IMR-90 (cell line): ENCODE data around the gene ALAS1. TPM values are rescaled to one million over a fixed set of nuclear protein-coding genes. Genes with fewer than 3 reads are reported as not detected.

ENCODE experiments used
- ATAC-seq: fragments of 200-7000 bp; cut with Tn5 transposase; 2 replicates; pipeline ENCODE4 v1.9.1; 2020; ENCODE audit warnings: low read depth, mild to moderate bottlenecking, moderate library complexity
- BruUV-seq: library from RNA; stranded (reverse); fragments of 400-500 nt; replicated peaks from 2 replicates; lab custom pipeline; 2021; lab: Mats Ljungman, UMichigan
- CTCF ChIA-PET: fragments of 300-600 bp; formaldehyde crosslinking; extraction: SDS; loops from one replicate; lab custom pipeline; 2021; ENCODE audit warnings: antibody characterized with exemption; lab: Yijun Ruan, JAX
- POLR2A ChIA-PET: fragments of 300-600 bp; sonication (Branson Sonifier 250); formaldehyde crosslinking; loops from one replicate; lab custom pipeline; 2022; ENCODE audit warnings: antibody characterized with exemption; ENCODE audit not compliant: unreplicated experiment; lab: Charles Lee
- DNase-seq: peaks from one replicate; pipeline ENCODE4 v3.0.0; 2013
- H2AFZ ChIP-seq: replicated peaks from 2 replicates; pipeline ENCODE3; 2013; ENCODE audit warnings: low read length, mild to moderate bottlenecking; ENCODE audit not compliant: poor library complexity
- H2AK5ac ChIP-seq: 2 replicates; pipeline ENCODE4 v1.6.1; 2013; ENCODE audit warnings: low read depth, low read length, inconsistent platforms
- H2AK9ac ChIP-seq: replicated peaks from 2 replicates; pipeline ENCODE3; 2013; ENCODE audit warnings: mild to moderate bottlenecking, low read depth, low read length, moderate library complexity; ENCODE audit not compliant: poor library complexity
- H2BK120ac ChIP-seq: 2 replicates; pipeline ENCODE4 v1.6.1; 2013; ENCODE audit warnings: low read depth, low read length, inconsistent platforms
- H2BK15ac ChIP-seq: 3 replicates; pipeline ENCODE4 v1.6.1; 2013; ENCODE audit warnings: low read depth, low read length, inconsistent platforms
- H2BK20ac ChIP-seq: 2 replicates; pipeline ENCODE4 v1.6.1; 2013; ENCODE audit warnings: low read depth, mild to moderate bottlenecking, inconsistent platforms, low read length, moderate library complexity
- H2BK5ac ChIP-seq: 2 replicates; pipeline ENCODE4 v1.6.1; 2013; ENCODE audit warnings: mild to moderate bottlenecking, low read depth, low read length, inconsistent platforms; ENCODE audit not compliant: poor library complexity, severe bottlenecking
- H3K14ac ChIP-seq: replicated peaks from 2 replicates; pipeline ENCODE4 v1.6.1; 2013; ENCODE audit warnings: low read depth, low read length, inconsistent platforms
- H3K18ac ChIP-seq: 2 replicates; pipeline ENCODE4 v1.6.1; 2013; ENCODE audit warnings: low read depth, low read length, control low read depth
- H3K23ac ChIP-seq: 2 replicates; pipeline ENCODE4 v1.6.1; 2013; ENCODE audit warnings: low read depth, low read length, inconsistent platforms
- H3K27ac ChIP-seq: 2 replicates; pipeline ENCODE4 v1.5.1; 2013; ENCODE audit warnings: mild to moderate bottlenecking, control low read depth, low read length; ENCODE audit not compliant: insufficient read depth
- H3K27me3 ChIP-seq: 2 replicates; pipeline ENCODE4 v1.6.1; 2013; ENCODE audit warnings: low read length; ENCODE audit not compliant: control insufficient read depth, insufficient read depth
- H3K36me3 ChIP-seq: 2 replicates; pipeline ENCODE4 v1.6.1; 2013; ENCODE audit warnings: low read length, mixed read lengths; ENCODE audit not compliant: control insufficient read depth, insufficient read depth
- H3K4ac ChIP-seq: 2 replicates; pipeline ENCODE4 v1.6.1; 2013; ENCODE audit warnings: low read depth, low read length, inconsistent platforms
- H3K4me1 ChIP-seq: 2 replicates; pipeline ENCODE4 v1.6.1; 2013; ENCODE audit warnings: low read length, mixed read lengths; ENCODE audit not compliant: control insufficient read depth, insufficient read depth
- H3K4me2 ChIP-seq: 2 replicates; pipeline ENCODE4 v1.6.1; 2013; ENCODE audit warnings: low read depth, mild to moderate bottlenecking, control low read depth, low read length, moderate library complexity
- H3K4me3 ChIP-seq: 2 replicates; pipeline ENCODE4 v1.5.1; 2013; ENCODE audit warnings: low read depth, mild to moderate bottlenecking, control low read depth, low read length, moderate library complexity; ENCODE audit not compliant: insufficient read depth
- H3K56ac ChIP-seq: 2 replicates; pipeline ENCODE4 v1.6.1; 2013; ENCODE audit warnings: low read length, inconsistent platforms; ENCODE audit not compliant: insufficient read depth; ENCODE audit errors: extremely low read depth
- H3K79me1 ChIP-seq, 2 experiments: 2 replicates each; pipeline ENCODE4 v1.6.1; 2013; ENCODE audit warnings: low read length in 2 of 2, inconsistent platforms in 1 of 2, low read depth in 1 of 2
- H3K9ac ChIP-seq: 2 replicates; pipeline ENCODE4 v1.6.1; 2013; ENCODE audit warnings: low read depth, low read length, control low read depth
- H3K9me1 ChIP-seq: 2 replicates; pipeline ENCODE4 v1.6.1; 2013; ENCODE audit warnings: low read length, inconsistent platforms; ENCODE audit not compliant: insufficient read depth
- H3K9me3 ChIP-seq: 2 replicates; pipeline ENCODE4 v1.6.1; 2013; ENCODE audit warnings: low read length; ENCODE audit not compliant: control insufficient read depth, insufficient read depth
- H4K20me1 ChIP-seq: 2 replicates; pipeline ENCODE4 v1.6.1; 2013; ENCODE audit warnings: low read length, inconsistent platforms; ENCODE audit not compliant: insufficient read depth
- H4K5ac ChIP-seq: 2 replicates; pipeline ENCODE4 v1.6.1; 2013; ENCODE audit warnings: mild to moderate bottlenecking, low read depth, low read length, control low read depth
- H4K8ac ChIP-seq, 2 experiments: 2 replicates each; pipeline ENCODE4 v1.6.1; 2013; ENCODE audit warnings: low read depth in 2 of 2, low read length in 2 of 2, control low read depth in 1 of 2, inconsistent platforms in 1 of 2
- H4K91ac ChIP-seq: 2 replicates; pipeline ENCODE4 v1.6.1; 2013; ENCODE audit warnings: low read depth, low read length, inconsistent platforms; ENCODE audit not compliant: insufficient read depth
- BHLHE40 ChIP-seq: fragments of 150-350 bp; IDR thresholded peaks from 2 replicates; pipeline ENCODE4 v1.6.1; 2016; ENCODE audit warnings: mild to moderate bottlenecking, low read depth, low read length
- CEBPB ChIP-seq: IDR thresholded peaks from 2 replicates; pipeline ENCODE4 v1.6.1; 2012; ENCODE audit warnings: low read depth, low read length, improper control_type of control experiment
- CHD1 ChIP-seq: IDR thresholded peaks from 2 replicates; pipeline ENCODE4 v1.6.1; 2012; ENCODE audit warnings: low read depth, low read length, improper control_type of control experiment
- FOS ChIP-seq: fragments of 150-350 bp; IDR thresholded peaks from 2 replicates; pipeline ENCODE4 v1.6.1; 2016; ENCODE audit warnings: low read depth, low read length
- MAFK ChIP-seq: IDR thresholded peaks from 2 replicates; pipeline ENCODE4 v1.6.1; 2012; ENCODE audit warnings: low read depth, low read length, improper control_type of control experiment
- MXI1 ChIP-seq: IDR thresholded peaks from 2 replicates; pipeline ENCODE4 v1.6.1; 2012; ENCODE audit warnings: low read depth, mild to moderate bottlenecking, low read length, moderate library complexity, borderline replicate concordance
- POLR2A ChIP-seq: IDR thresholded peaks from 2 replicates; pipeline ENCODE4 v1.6.1; 2012; ENCODE audit warnings: mild to moderate bottlenecking, low read depth, low read length
- RAD21 ChIP-seq: IDR thresholded peaks from 2 replicates; pipeline ENCODE4 v1.6.1; 2012; ENCODE audit warnings: low read length, improper control_type of control experiment
- RCOR1 ChIP-seq: IDR thresholded peaks from 2 replicates; pipeline ENCODE4 v1.6.1; 2012; ENCODE audit warnings: mild to moderate bottlenecking, low read length, improper control_type of control experiment; ENCODE audit not compliant: insufficient replicate concordance
- RFX5 ChIP-seq: IDR thresholded peaks from 2 replicates; pipeline ENCODE4 v1.8.0; 2012; ENCODE audit warnings: low read depth, mild to moderate bottlenecking, low read length, moderate library complexity
- SMC3 ChIP-seq: fragments of 150-350 bp; IDR thresholded peaks from 2 replicates; pipeline ENCODE4 v1.6.1; 2016; ENCODE audit warnings: low read depth, mild to moderate bottlenecking, antibody characterized with exemption, low read length, moderate library complexity
- WGBS, 2 experiments: methylation state at CpG; one replicate each; pipeline versions ENCODE4 v1.1.5 to v1.1.7; 2013; ENCODE audit warnings: missing lambda C conversion rate in 2 of 2; ENCODE audit not compliant: insufficient read length in 1 of 2; ENCODE audit errors: extremely low coverage in 2 of 2; 5-methylcytosine and 5-hydroxymethylcytosine counted together
- dilution Hi-C: fragments of 300-500 bp; cut with HindIII; formaldehyde crosslinking; loops from one replicate; pipeline ENCODE4 v1.14.3; 2018; ENCODE audit warnings: low sequenced_read_pairs; ENCODE audit not compliant: unreplicated experiment
- in situ Hi-C: fragments of 300-500 bp; cut with MboI; formaldehyde crosslinking; loops from 3 replicates; pipeline ENCODE4 v1.14.3; 2019; ENCODE audit warnings: low sequenced_read_pairs, inconsistent platforms, mixed read lengths
- intact Hi-C: fragments of 100-400 bp; cut with micrococcal nuclease; formaldehyde crosslinking; loops from 2 replicates; pipeline ENCODE4 v1.10.0; 2022
- polyA plus RNA-seq, 3 experiments: library from polyadenylated mRNA; depleted of rRNA; stranded (reverse); fragments of >200 nt; gene quantifications; 2 replicates each; pipeline ENCODE4 v1.2.3, GENCODE V29; 2012; ENCODE audit warnings: low replicate concordance in 1 of 3
- total RNA-seq: library from RNA; depleted of rRNA; stranded (reverse); fragments of >200 nt; gene quantifications from 2 replicates; pipeline ENCODE4 v1.2.3, GENCODE V29; 2012

Gene ALAS1
- total and polyA plus RNA-seq, 2 of the 4 experiments (the other 2 are of a cell fraction) = 32.8 to 47.2 TPM

DNA sequence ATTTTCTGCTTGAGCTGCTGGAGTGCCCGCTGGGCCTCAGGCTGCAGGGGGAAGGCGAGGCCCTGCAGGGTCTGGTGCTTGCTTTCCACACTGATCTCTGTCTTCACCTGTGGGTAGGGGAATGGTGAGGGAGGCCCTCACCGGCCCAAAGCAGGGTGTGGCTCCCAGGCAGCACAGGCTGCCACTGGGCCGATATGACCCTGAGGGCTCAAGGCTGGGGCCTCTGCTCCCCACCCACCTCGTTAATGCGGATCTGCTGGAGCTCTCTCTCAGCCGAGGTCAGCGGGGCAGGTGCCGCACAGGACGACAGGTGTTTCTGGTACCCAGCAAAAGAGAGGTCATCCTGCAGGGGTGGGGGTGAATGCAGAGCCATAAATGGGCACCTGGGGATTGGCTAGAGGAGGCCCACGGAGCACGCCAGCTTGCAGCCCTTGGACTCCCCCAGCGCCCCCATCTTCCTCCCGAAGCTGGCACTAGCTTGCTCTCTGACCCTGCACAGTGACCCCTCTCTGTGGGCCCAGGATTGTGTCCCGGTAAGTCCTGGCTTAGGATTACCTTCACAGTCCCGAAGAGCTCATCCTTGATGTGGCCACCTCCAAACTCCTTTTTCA, 33.0 kb downstream of the ALAS1 start:
- H3K14ac ChIP-seq = no peak overlapping the region
- no peaks in the 10 kb centered on the region for H3K9me3 ChIP-seq
- H3K18ac ChIP-seq = no peak overlapping the region
- no peak for DNase-seq
- no peak overlapping the region for H4K8ac ChIP-seq
- dilution Hi-C loops = no loop called here
- intact Hi-C loops = loop anchor here (1.0 kb wide), 1 partner anchor 108 kb away; no protein-coding TSS in a partner anchor
- 0 out of 2 replicates have a peak, but pooled peaks cover 2% of the 10 kb centered on the region for H3K4me1 ChIP-seq
- no peak overlapping the region for H2BK20ac ChIP-seq
- H3K23ac ChIP-seq = no peak overlapping the region
- H3K9me1 ChIP-seq = peaks cover 5% of the 10 kb centered on the region
- ChIA-PET POLR2A (no interaction called here), CTCF (interaction anchor here (0.6 to 0.7 kb wide), 2 partner anchors 109 to 216 kb away, joined by 3 to 4 read pairs; no protein-coding TSS in a partner anchor)
- no peak overlapping the region for H3K56ac ChIP-seq
- no peak overlapping the region for H3K4ac ChIP-seq
- no peak for ATAC-seq
- H2BK120ac ChIP-seq = no peak overlapping the region
- H3K4me2 ChIP-seq = no peak overlapping the region
- H3K9ac ChIP-seq = no peak overlapping the region
- no peak overlapping the region for H4K91ac ChIP-seq
- no peak overlapping the region for H2BK5ac ChIP-seq
- H4K20me1 ChIP-seq = peaks cover 41% of the 10 kb centered on the region
- no peak overlapping the region for H2AK9ac ChIP-seq
- H3K27me3 ChIP-seq = no peaks in the 10 kb centered on the region
- TF ChIP-seq MAFK = no peak
- TF ChIP-seq RCOR1 = no peak
- TF ChIP-seq BHLHE40 = no peak
- TF ChIP-seq SMC3 = no peak
- no peak for TF ChIP-seq FOS
- no peak for TF ChIP-seq POLR2A
- no peak for TF ChIP-seq RAD21
- TF ChIP-seq CHD1 = no peak
- no peak for TF ChIP-seq CEBPB
- no peak for TF ChIP-seq MXI1
- no peak for TF ChIP-seq RFX5
- H2AFZ ChIP-seq = no peak overlapping the region
- H3K4me3 ChIP-seq = no peak overlapping the region
- no peak overlapping the region for H2AK5ac ChIP-seq
- in situ Hi-C loops = loop anchor here (5.0 kb wide), 1 partner anchor 111 kb away; no protein-coding TSS in a partner anchor
- no peak overlapping the region for H2BK15ac ChIP-seq
- no peak overlapping the region for H3K27ac ChIP-seq
- no TSS peak for BruUV-seq
- WGBS, 2 experiments = 95% methylated on average over 4 of the region's 16 CpGs; no CpG with 5 or more reads in 1 of the 2 experiments
- H4K5ac ChIP-seq = no peak overlapping the region
- peaks cover 63% of the 10 kb centered on the region for H3K36me3 ChIP-seq
- peaks cover 10 to 42% of the 10 kb centered on the region in 2 experiments for H3K79me1 ChIP-seq
